Measurements from ENCODE around the gene ARID3A. TPM values are rescaled to one million over a fixed set of nuclear protein-coding genes. Genes with fewer than 3 reads are reported as not detected.

ARID3A gene
- total RNA-seq, 2 donors from 2014 or later = 31.7 to 34.0 TPM

- no peak overlapping the region for H3K27ac Mint-ChIP-seq
- H3K9me3 Mint-ChIP-seq = no peaks in the 10 kb centered on the region
- peaks cover 16% of the 10 kb centered on the region for H3K4me1 Mint-ChIP-seq (ENCODE audit: low read depth)
- H3K4me3 Mint-ChIP-seq = peak overlapping the region; percentile 83 to 84
- H3K36me3 Mint-ChIP-seq (ENCODE audit: insufficient read depth in 2 of 2) = no peaks in the 10 kb centered on the region
- ATAC-seq (replicated peaks in 1 of 2) (peak; percentile 65 to 70), DNase-seq (peak; percentile 41 to 81)
- H3K27me3 Mint-ChIP-seq (ENCODE audit: low read depth) = no peaks in the 10 kb centered on the region
Observed at GRCh38 chr19:925087-925525, 729 bp upstream of the ARID3A start.

GRCh38 chr19:926323-926588, 421 bp downstream of the ARID3A start:
- no peak overlapping the region for H3K27ac Mint-ChIP-seq
- peaks cover 0 to 3% of the 10 kb centered on the region in 2 donors for H3K36me3 Mint-ChIP-seq (ENCODE audit: insufficient read depth in 2 of 2)
- H3K9me3 Mint-ChIP-seq = no peaks in the 10 kb centered on the region
- H3K4me3 Mint-ChIP-seq = peak overlapping the region; percentile 76 to 78
- ATAC-seq (replicated peaks in 1 of 2) = no peak
- peaks cover 8% of the 10 kb centered on the region for H3K4me1 Mint-ChIP-seq (ENCODE audit: low read depth)
- no peak for DNase-seq
- H3K27me3 Mint-ChIP-seq (ENCODE audit: low read depth) = no peaks in the 10 kb centered on the region

DNA sequence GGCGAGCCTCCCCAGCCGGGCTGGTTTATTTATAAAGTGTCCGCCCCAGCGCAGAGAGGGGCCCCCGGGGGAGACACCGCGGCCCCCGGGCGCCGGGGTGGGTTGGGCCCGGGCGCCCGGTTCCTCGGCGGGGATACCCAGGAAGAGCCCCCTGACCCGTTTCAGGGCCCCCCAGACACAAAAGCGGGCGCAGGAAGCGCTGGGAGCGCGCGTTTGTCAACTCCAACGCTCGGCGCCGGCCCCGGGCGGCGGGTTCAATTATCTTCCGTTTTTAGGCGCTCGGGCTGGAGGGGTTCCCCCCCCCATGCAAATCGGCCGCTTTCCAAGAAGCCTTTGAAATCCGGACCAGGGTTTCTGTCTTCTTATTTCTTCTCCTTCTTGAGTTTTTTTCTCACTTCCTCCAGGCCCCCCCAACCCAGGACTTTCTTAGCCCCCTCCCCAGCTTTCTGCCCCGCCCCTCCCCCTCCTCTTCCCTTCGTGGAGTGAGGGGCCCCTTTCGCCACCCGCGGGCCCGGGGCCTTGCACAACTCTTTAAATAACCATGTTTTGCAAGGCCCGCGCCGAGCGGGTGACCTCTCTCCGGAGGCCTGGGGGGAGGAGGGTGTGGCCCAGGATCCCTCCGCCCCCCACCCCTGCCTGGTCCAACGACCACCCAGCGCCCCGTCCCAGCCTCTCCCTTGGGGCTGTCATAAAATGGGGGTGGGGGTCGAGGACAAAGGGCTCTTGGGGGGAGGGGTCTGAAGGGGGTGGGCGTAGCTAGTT, 935 bp downstream of the ARID3A start:
- Mint-ChIP-seq H3K27ac (no peak overlapping the region), H3K27me3 (ENCODE audit: low read depth) (no peaks in the 10 kb centered on the region), H3K4me1 (ENCODE audit: low read depth) (peaks cover 3% of the 10 kb centered on the region), H3K36me3 (ENCODE audit: insufficient read depth in 2 of 2) (peaks cover 0 to 3% of the 10 kb centered on the region in 2 donors), H3K4me3 (peak overlapping the region; percentile 84 to 86), H3K9me3 (no peaks in the 10 kb centered on the region)
- DNase-seq (peak; percentile 58 to 62), ATAC-seq (replicated peaks in 1 of 2) (no peak)

GRCh38 chr19:927351-927779, 1.5 kb downstream of the ARID3A start:
- no peak for DNase-seq
- no peaks in the 10 kb centered on the region for H3K27me3 Mint-ChIP-seq (ENCODE audit: low read depth)
- peaks cover 0 to 3% of the 10 kb centered on the region in 2 donors for H3K36me3 Mint-ChIP-seq (ENCODE audit: insufficient read depth in 2 of 2)
- peak overlapping the region in 1 of 2 donors; percentile 52 for H3K4me3 Mint-ChIP-seq
- H3K27ac Mint-ChIP-seq = no peak overlapping the region
- H3K4me1 Mint-ChIP-seq (ENCODE audit: low read depth) = peaks cover 4% of the 10 kb centered on the region
- no peaks in the 10 kb centered on the region for H3K9me3 Mint-ChIP-seq
- no peak for ATAC-seq (replicated peaks in 1 of 2)

- H3K4me1 Mint-ChIP-seq (ENCODE audit: low read depth) = peaks cover 10% of the 10 kb centered on the region
- no peak for DNase-seq
- no peak overlapping the region for H3K27ac Mint-ChIP-seq
- H3K36me3 Mint-ChIP-seq (ENCODE audit: insufficient read depth in 2 of 2) = peaks cover 0 to 3% of the 10 kb centered on the region in 2 donors
- ATAC-seq (replicated peaks in 1 of 2) = no peak
- no peaks in the 10 kb centered on the region for H3K27me3 Mint-ChIP-seq (ENCODE audit: low read depth)
- H3K9me3 Mint-ChIP-seq = no peaks in the 10 kb centered on the region
- peak overlapping the region in 1 of 2 donors; percentile 52 for H3K4me3 Mint-ChIP-seq
Observed at GRCh38 chr19:927780-928401, 2.1 kb downstream of the ARID3A start.

GRCh38 chr19:928471-929202, 2.8 kb downstream of the ARID3A start:
- Mint-ChIP-seq H3K36me3 (ENCODE audit: insufficient read depth in 2 of 2) (peaks cover 0 to 3% of the 10 kb centered on the region in 2 donors), H3K4me1 (ENCODE audit: low read depth) (peaks cover 12% of the 10 kb centered on the region), H3K27ac (no peak overlapping the region), H3K27me3 (ENCODE audit: low read depth) (no peaks in the 10 kb centered on the region), H3K4me3 (no peak overlapping the region), H3K9me3 (no peaks in the 10 kb centered on the region)
- DNase-seq (no peak), ATAC-seq (replicated peaks in 1 of 2) (no peak)

DNA sequence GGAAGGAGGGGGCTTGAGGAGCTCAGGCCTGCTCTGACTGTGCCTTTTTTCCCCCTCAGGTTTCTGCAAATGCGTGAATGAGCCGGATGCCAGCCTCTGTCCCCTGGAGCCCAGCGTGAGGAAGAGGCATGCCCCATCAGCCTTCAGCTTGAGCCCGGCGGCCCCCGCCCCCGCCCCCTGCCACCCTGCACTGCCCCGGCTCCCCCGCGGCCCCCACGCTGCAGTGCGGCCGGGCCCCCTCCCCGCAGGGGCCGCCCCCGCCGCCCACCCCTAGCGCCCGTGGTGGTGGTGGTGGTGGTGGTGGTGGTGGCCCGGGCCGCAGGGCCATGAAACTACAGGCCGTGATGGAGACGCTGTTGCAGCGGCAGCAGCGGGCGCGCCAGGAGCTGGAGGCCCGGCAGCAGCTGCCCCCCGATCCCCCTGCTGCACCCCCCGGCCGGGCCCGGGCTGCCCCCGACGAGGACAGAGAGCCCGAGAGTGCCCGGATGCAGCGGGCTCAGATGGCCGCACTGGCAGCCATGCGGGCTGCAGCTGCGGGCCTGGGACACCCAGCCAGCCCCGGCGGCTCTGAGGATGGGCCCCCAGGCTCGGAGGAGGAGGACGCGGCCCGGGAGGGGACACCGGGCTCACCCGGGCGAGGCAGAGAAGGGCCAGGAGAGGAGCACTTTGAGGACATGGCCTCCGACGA, 3.5 kb downstream of the ARID3A start:
- H3K27ac Mint-ChIP-seq = no peak overlapping the region
- DNase-seq = no peak

DNA sequence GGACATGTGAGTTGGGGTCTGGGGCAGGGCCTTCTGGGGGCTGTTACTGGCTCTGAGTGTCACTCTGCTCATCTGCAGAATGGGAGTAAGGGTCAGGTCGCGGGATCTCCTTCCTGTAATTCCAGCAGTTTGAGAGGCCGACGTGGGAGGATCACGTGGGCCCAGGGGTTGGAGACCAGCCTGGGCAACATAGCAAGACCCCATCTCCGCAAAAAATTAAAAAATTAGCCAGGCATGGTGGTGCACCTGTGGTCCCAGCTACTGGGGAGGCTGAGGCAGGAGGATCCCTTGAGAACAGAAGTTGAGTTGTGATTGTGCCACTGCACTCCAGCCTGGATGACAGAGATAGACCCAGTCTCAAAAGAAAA, 4.0 kb downstream of the ARID3A start:
- H3K9me3 Mint-ChIP-seq = no peaks in the 10 kb centered on the region
- H3K27ac Mint-ChIP-seq = no peak overlapping the region
- no peaks in the 10 kb centered on the region for H3K27me3 Mint-ChIP-seq (ENCODE audit: low read depth)
- DNase-seq (no peak), ATAC-seq (replicated peaks in 1 of 2) (no peak)
- peaks cover 0 to 3% of the 10 kb centered on the region in 2 donors for H3K36me3 Mint-ChIP-seq (ENCODE audit: insufficient read depth in 2 of 2)
- peaks cover 12% of the 10 kb centered on the region for H3K4me1 Mint-ChIP-seq (ENCODE audit: low read depth)
- H3K4me3 Mint-ChIP-seq = no peak overlapping the region

More for the DNA sequence above, 3.5 kb downstream of the ARID3A start:
- Mint-ChIP-seq H3K4me3 (no peak overlapping the region), H3K27me3 (ENCODE audit: low read depth) (no peaks in the 10 kb centered on the region), H3K4me1 (ENCODE audit: low read depth) (peaks cover 12% of the 10 kb centered on the region), H3K36me3 (ENCODE audit: insufficient read depth in 2 of 2) (peaks cover 0 to 3% of the 10 kb centered on the region in 2 donors), H3K9me3 (no peaks in the 10 kb centered on the region)
- no peak for ATAC-seq (replicated peaks in 1 of 2)

DNA sequence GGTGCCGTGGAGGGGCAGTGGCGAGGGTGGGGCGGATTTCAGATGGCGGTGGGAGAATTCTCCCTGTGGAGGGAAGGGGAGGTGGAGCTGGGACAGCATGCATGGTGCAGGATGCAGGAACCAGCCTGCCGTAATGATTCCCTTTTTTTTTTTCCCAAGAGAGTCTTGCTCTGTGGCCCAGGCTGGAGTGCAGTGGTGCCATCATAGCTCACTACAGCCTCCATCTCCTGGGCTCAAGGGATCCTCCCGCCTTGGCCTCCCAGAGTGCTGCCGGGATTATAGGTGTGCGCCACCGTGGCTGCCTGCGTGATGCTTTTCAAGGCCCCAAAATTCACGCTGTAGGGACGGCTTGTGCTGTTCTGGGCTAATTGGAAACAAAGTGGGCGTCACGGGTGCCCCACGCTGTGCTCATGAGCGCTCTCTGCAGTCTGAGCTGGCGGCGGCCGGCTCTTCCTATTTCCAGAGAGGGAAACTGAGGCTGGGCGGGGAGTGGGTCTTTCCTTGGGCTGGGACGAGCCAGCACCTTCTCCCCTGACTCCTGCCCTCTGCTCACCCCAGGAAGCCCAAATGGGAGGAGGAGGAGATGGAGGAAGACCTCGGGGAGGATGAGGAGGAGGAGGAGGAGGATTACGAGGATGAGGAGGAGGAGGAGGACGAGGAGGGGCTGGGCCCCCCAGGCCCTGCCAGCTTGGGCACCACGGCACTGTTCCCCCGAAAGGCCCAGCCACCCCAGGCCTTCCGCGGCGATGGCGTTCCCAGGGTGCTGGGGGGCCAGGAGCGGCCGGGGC, 6.2 kb downstream of the ARID3A start:
- ATAC-seq (replicated peaks in 1 of 2) (no peak), DNase-seq (no peak)
- Mint-ChIP-seq H3K27me3 (ENCODE audit: low read depth) (no peaks in the 10 kb centered on the region), H3K4me1 (ENCODE audit: low read depth) (peaks cover 12% of the 10 kb centered on the region), H3K27ac (no peak overlapping the region), H3K4me3 (peak overlapping the region in 1 of 2 donors; percentile 71), H3K9me3 (no peaks in the 10 kb centered on the region), H3K36me3 (ENCODE audit: insufficient read depth in 2 of 2) (peaks cover 0 to 3% of the 10 kb centered on the region in 2 donors)

GRCh38 chr19:932648-933552, 7.1 kb downstream of the ARID3A start:
- Mint-ChIP-seq H3K4me1 (ENCODE audit: low read depth) (peaks cover 20% of the 10 kb centered on the region), H3K9me3 (peaks cover 0 to 1% of the 10 kb centered on the region in 2 donors), H3K27ac (no peak overlapping the region), H3K27me3 (ENCODE audit: low read depth) (no peaks in the 10 kb centered on the region), H3K36me3 (ENCODE audit: insufficient read depth in 2 of 2) (peaks cover 0 to 3% of the 10 kb centered on the region in 2 donors), H3K4me3 (peak overlapping the region; percentile 65 to 66)
- no peak for DNase-seq
- peak; percentile 40 for ATAC-seq (replicated peaks in 1 of 2)

GRCh38 chr19:933553-933882, 7.7 kb downstream of the ARID3A start:
- peaks cover 0 to 3% of the 10 kb centered on the region in 2 donors for H3K36me3 Mint-ChIP-seq (ENCODE audit: insufficient read depth in 2 of 2)
- no peak overlapping the region for H3K27ac Mint-ChIP-seq
- H3K4me1 Mint-ChIP-seq (ENCODE audit: low read depth) = peaks cover 26% of the 10 kb centered on the region
- H3K9me3 Mint-ChIP-seq = peaks cover 0 to 1% of the 10 kb centered on the region in 2 donors
- no peak for DNase-seq
- H3K27me3 Mint-ChIP-seq (ENCODE audit: low read depth) = no peaks in the 10 kb centered on the region
- no peak overlapping the region for H3K4me3 Mint-ChIP-seq
- ATAC-seq (replicated peaks in 1 of 2) = no peak

Measured in activated T-cell treated with anti-CD3 and anti-CD28 coated beads, Interleukin-2, amount 50 U/mL, for 72 hours (primary cell).